GM23338 (cell line): ENCODE data around the gene GLP1R. TPM values are rescaled to one million over a fixed set of nuclear protein-coding genes. Genes with fewer than 3 reads are reported as not detected.

Source experiments
- ATAC-seq: fragments of 200-7000 bp; cut with Tn5 transposase; 3 replicates; pipeline ENCODE4 v1.9.1; 2020
- DNase-seq: peaks from one replicate; pipeline ENCODE4 v3.0.0-alpha.2; 2015; ENCODE audit warnings: low spot score
- H2AFZ ChIP-seq: fragments of 200-600 bp; sonication (generic); 2 replicates; pipeline ENCODE4 v1.8.0; 2016; ENCODE audit warnings: antibody characterized with exemption, mild to moderate bottlenecking, moderate library complexity
- H3F3A ChIP-seq: fragments of 200-600 bp; sonication (generic); replicated peaks from 2 replicates; pipeline ENCODE4 v1.8.0; 2017; ENCODE audit warnings: antibody characterized with exemption, mixed run types, low read depth
- H3K27ac ChIP-seq: fragments of 200-600 bp; sonication (generic); 2 replicates; pipeline ENCODE4 v1.6.1; 2016; ENCODE audit warnings: low read depth
- H3K27me3 ChIP-seq: fragments of 200-600 bp; sonication (generic); 2 replicates; pipeline ENCODE4 v1.8.0; 2016; ENCODE audit warnings: mild to moderate bottlenecking, mixed run types, moderate library complexity; ENCODE audit not compliant: insufficient read depth
- H3K36me3 ChIP-seq: fragments of 200-600 bp; sonication (generic); 2 replicates; pipeline ENCODE4 v1.8.0; 2016; ENCODE audit warnings: mild to moderate bottlenecking; ENCODE audit not compliant: insufficient read depth
- H3K4me1 ChIP-seq: fragments of 200-600 bp; sonication (generic); 2 replicates; pipeline ENCODE4 v1.8.0; 2016; ENCODE audit warnings: mild to moderate bottlenecking, moderate library complexity; ENCODE audit not compliant: insufficient read depth
- H3K4me2 ChIP-seq: fragments of 200-600 bp; sonication (generic); 2 replicates; pipeline ENCODE4 v1.7.1; 2017; ENCODE audit warnings: mixed run types
- H3K4me3 ChIP-seq: fragments of 200-600 bp; sonication (generic); 2 replicates; pipeline ENCODE4 v1.6.1; 2016; ENCODE audit warnings: mixed run types
- H3K79me2 ChIP-seq: fragments of 200-600 bp; sonication (generic); replicated peaks from 2 replicates; pipeline ENCODE4 v1.8.0; 2017; ENCODE audit warnings: mild to moderate bottlenecking; ENCODE audit not compliant: insufficient read depth
- H3K9me2 ChIP-seq: fragments of 200-600 bp; sonication (generic); 2 replicates; pipeline ENCODE4 v1.8.0; 2017; ENCODE audit not compliant: insufficient read depth
- H4K20me1 ChIP-seq: fragments of 200-600 bp; sonication (generic); replicated peaks from 2 replicates; pipeline ENCODE4 v1.8.0; 2017; ENCODE audit warnings: mild to moderate bottlenecking; ENCODE audit not compliant: insufficient read depth
- H3K27ac Mint-ChIP-seq: 2 replicates; pipeline ENCODE4 v1.8.0; 2020; ENCODE audit warnings: inconsistent platforms, mild to moderate bottlenecking, moderate library complexity, mixed read lengths
- H3K27me3 Mint-ChIP-seq: 3 replicates; pipeline ENCODE4 v1.8.0; 2022; ENCODE audit warnings: low read depth, mild to moderate bottlenecking, moderate library complexity, mixed read lengths, inconsistent platforms; ENCODE audit not compliant: insufficient read depth, poor library complexity
- H3K36me3 Mint-ChIP-seq: 3 replicates; pipeline ENCODE4 v1.8.0; 2021; ENCODE audit warnings: low read depth, mild to moderate bottlenecking, inconsistent platforms, moderate library complexity, mixed read lengths
- H3K4me1 Mint-ChIP-seq: 3 replicates; pipeline ENCODE4 v1.8.0; 2020; ENCODE audit warnings: mild to moderate bottlenecking, inconsistent platforms, mixed read lengths
- H3K4me3 Mint-ChIP-seq: 3 replicates; pipeline ENCODE4 v1.8.0; 2021; ENCODE audit warnings: moderate library complexity, mild to moderate bottlenecking, inconsistent platforms, mixed read lengths
- H3K9me3 Mint-ChIP-seq: 3 replicates; pipeline ENCODE4 v1.8.0; 2020; ENCODE audit warnings: moderate library complexity, mild to moderate bottlenecking, inconsistent platforms, mixed read lengths
- CREB1 ChIP-seq: fragments of 250-450 bp; sonication (Bioruptor Pico); IDR thresholded peaks from 2 replicates; pipeline ENCODE4 v1.5.0; 2020; ENCODE audit warnings: low read depth, mild to moderate bottlenecking, moderate library complexity
- CTCF ChIP-seq, 2 experiments: fragments of 200-600 bp in 1 of 2; sonication (generic) in 1 of 2; conservative IDR thresholded peaks; 2 replicates each; pipeline versions ENCODE4 v1.5.1 to v1.6.1; 2016 to 2017; ENCODE audit warnings: antibody characterized with exemption in 2 of 2, low read depth in 2 of 2, mild to moderate bottlenecking in 2 of 2, moderate library complexity in 1 of 2
- EZH2 ChIP-seq: fragments of 200-600 bp; sonication (generic); IDR thresholded peaks from one replicate; pipeline ENCODE4 v1.8.0; 2017; ENCODE audit warnings: antibody characterized with exemption, mild to moderate bottlenecking, low read depth; ENCODE audit not compliant: unreplicated experiment
- NANOG ChIP-seq: IDR thresholded peaks from 2 replicates; pipeline ENCODE4 v1.6.1; 2016; ENCODE audit warnings: antibody characterized with exemption, borderline replicate concordance
- POLR2AphosphoS5 ChIP-seq: IDR thresholded peaks from 2 replicates; pipeline ENCODE4 v1.6.1; 2016; ENCODE audit warnings: antibody characterized with exemption, low read depth
- STAT1 ChIP-seq: IDR thresholded peaks from one replicate; pipeline ENCODE4 v1.6.1; 2016; ENCODE audit warnings: antibody characterized with exemption; ENCODE audit not compliant: unreplicated experiment
- ZNF114 ChIP-seq: fragments of 250-450 bp; sonication (Bioruptor Pico); IDR thresholded peaks from 2 replicates; pipeline ENCODE4 v1.5.0; 2020; ENCODE audit warnings: mild to moderate bottlenecking, moderate library complexity
- ZNF331 ChIP-seq: fragments of 250-450 bp; sonication (Bioruptor Pico); IDR thresholded peaks from 2 replicates; pipeline ENCODE4 v1.5.0; 2020; ENCODE audit warnings: low read depth, mild to moderate bottlenecking, moderate library complexity
- polyA plus RNA-seq: library from polyadenylated mRNA; unstranded; fragments of >200 nt; fragmentation: Nextera tagmentation; extraction: Ambion mirVana; gene quantifications from 2 replicates; pipeline ENCODE4 v1.2.1, GENCODE V29; 2016
- total RNA-seq: library from RNA; depleted of rRNA; stranded (reverse); fragments of >200 nt; shearing (Covaris generic); gene quantifications from 2 replicates; pipeline ENCODE4 v1.2.3, GENCODE V29; 2014
- TF ChIP-seq, protein P1 (sequence below): IDR thresholded peaks from 2 replicates; pipeline ENCODE4 v1.6.1; 2016; ENCODE audit warnings: antibody characterized with exemption
- TF ChIP-seq, protein P2 (sequence below): fragments of 250-450 bp; sonication (Bioruptor Pico); IDR thresholded peaks from 2 replicates; pipeline ENCODE4 v1.5.0; 2020; ENCODE audit warnings: mild to moderate bottlenecking, moderate library complexity

The GLP1R gene
- total and polyA plus RNA-seq, 2 experiments from 2014 or later = 0.42 to 3.7 TPM

DNA sequence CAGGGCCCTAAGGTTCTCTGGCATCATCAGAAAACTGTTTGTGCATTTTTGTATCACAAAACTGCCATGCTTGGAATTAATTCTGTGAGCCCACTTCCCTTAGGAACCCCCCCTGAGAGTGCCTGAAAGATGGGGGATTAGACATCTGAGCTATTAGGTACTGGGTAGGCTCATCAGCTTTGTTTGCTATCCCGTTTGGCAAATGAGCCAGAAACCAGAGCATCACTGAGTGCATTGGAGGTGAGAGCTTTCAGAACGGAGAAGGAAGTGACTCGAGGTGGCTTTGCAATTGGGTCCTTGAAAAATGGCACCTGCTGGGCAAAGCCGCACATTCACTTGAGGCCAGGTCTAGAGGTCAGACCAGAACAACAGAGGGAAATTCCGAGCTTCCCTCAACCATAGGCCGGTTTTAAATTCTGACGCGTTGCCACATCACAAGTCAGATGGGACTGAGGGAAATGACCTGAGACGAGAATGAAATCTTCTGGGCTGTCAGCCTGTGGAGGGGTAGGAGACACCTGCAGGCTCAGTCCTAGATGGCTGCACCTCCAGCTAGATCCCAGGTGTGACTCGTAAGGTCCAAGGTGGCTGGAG is 8.4 kb upstream of the GLP1R start:
- DNase-seq = no peak
- Histone ChIP-seq H3K27ac (no peak overlapping the region), H3K9me2 (peaks cover 13% of the 10 kb centered on the region), H4K20me1 (no peaks in the 10 kb centered on the region), H3K79me2 (no peaks in the 10 kb centered on the region), H3F3A (no peaks in the 10 kb centered on the region), H3K27me3 (peaks cover 6% of the 10 kb centered on the region; the same call in 1 of the 2 replicates), H3K4me1 (peaks cover 20% of the 10 kb centered on the region; the same call in 1 of the 2 replicates), H3K4me2 (no peak overlapping the region), H3K4me3 (no peak overlapping the region), H3K36me3 (no peaks in the 10 kb centered on the region), H2AFZ (no peak overlapping the region)
- Mint-ChIP-seq H3K27me3 (peaks cover 17% of the 10 kb centered on the region), H3K4me3 (no peak overlapping the region), H3K4me1 (peaks cover 6% of the 10 kb centered on the region; the same call in 2 of the 3 replicates), H3K9me3 (no peaks in the 10 kb centered on the region), H3K27ac (no peak overlapping the region), H3K36me3 (no peaks in the 10 kb centered on the region)
- no peak for TF ChIP-seq CTCF (conservative IDR thresholded peaks at IDR 0.05; ENCODE audit: low read depth in 2 of 2)
- ATAC-seq = no peak

- Mint-ChIP-seq H3K27me3 (peaks cover 13% of the 10 kb centered on the region), H3K27ac (no peak overlapping the region), H3K9me3 (no peaks in the 10 kb centered on the region), H3K4me3 (no peak overlapping the region), H3K36me3 (no peaks in the 10 kb centered on the region), H3K4me1 (peaks cover 6% of the 10 kb centered on the region; the same call in 2 of the 3 replicates)
- no peaks in the 10 kb centered on the region for H3K36me3 ChIP-seq
- H3F3A ChIP-seq = no peaks in the 10 kb centered on the region
- H3K27ac ChIP-seq = no peak overlapping the region
- H3K27me3 ChIP-seq = peaks cover 6% of the 10 kb centered on the region; the same call in 1 of the 2 replicates
- no peak overlapping the region for H3K4me2 ChIP-seq
- no peak overlapping the region for H3K4me3 ChIP-seq
- DNase-seq (no peak), ATAC-seq (no peak)
- H2AFZ ChIP-seq = no peak overlapping the region
- H3K4me1 ChIP-seq = peaks cover 13% of the 10 kb centered on the region; the same call in 1 of the 2 replicates
- no peaks in the 10 kb centered on the region for H4K20me1 ChIP-seq
- peaks cover 13% of the 10 kb centered on the region for H3K9me2 ChIP-seq
- no peaks in the 10 kb centered on the region for H3K79me2 ChIP-seq
- TF ChIP-seq NANOG = no peak
- TF ChIP-seq ZNF331 (CRISPR knock-in tag) = no peak
- TF ChIP-seq CREB1 (CRISPR knock-in tag) = no peak
- no peak for TF ChIP-seq CTCF (conservative IDR thresholded peaks at IDR 0.05; ENCODE audit: low read depth in 2 of 2)
- TF ChIP-seq STAT1 = no peak
- TF ChIP-seq ZNF114 (CRISPR knock-in tag) = no peak
- TF ChIP-seq, protein P1, sequence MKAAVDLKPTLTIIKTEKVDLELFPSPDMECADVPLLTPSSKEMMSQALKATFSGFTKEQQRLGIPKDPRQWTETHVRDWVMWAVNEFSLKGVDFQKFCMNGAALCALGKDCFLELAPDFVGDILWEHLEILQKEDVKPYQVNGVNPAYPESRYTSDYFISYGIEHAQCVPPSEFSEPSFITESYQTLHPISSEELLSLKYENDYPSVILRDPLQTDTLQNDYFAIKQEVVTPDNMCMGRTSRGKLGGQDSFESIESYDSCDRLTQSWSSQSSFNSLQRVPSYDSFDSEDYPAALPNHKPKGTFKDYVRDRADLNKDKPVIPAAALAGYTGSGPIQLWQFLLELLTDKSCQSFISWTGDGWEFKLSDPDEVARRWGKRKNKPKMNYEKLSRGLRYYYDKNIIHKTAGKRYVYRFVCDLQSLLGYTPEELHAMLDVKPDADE = no peak
- no peak for TF ChIP-seq EZH2
- no peak for TF ChIP-seq POLR2AphosphoS5
- TF ChIP-seq, protein P2, sequence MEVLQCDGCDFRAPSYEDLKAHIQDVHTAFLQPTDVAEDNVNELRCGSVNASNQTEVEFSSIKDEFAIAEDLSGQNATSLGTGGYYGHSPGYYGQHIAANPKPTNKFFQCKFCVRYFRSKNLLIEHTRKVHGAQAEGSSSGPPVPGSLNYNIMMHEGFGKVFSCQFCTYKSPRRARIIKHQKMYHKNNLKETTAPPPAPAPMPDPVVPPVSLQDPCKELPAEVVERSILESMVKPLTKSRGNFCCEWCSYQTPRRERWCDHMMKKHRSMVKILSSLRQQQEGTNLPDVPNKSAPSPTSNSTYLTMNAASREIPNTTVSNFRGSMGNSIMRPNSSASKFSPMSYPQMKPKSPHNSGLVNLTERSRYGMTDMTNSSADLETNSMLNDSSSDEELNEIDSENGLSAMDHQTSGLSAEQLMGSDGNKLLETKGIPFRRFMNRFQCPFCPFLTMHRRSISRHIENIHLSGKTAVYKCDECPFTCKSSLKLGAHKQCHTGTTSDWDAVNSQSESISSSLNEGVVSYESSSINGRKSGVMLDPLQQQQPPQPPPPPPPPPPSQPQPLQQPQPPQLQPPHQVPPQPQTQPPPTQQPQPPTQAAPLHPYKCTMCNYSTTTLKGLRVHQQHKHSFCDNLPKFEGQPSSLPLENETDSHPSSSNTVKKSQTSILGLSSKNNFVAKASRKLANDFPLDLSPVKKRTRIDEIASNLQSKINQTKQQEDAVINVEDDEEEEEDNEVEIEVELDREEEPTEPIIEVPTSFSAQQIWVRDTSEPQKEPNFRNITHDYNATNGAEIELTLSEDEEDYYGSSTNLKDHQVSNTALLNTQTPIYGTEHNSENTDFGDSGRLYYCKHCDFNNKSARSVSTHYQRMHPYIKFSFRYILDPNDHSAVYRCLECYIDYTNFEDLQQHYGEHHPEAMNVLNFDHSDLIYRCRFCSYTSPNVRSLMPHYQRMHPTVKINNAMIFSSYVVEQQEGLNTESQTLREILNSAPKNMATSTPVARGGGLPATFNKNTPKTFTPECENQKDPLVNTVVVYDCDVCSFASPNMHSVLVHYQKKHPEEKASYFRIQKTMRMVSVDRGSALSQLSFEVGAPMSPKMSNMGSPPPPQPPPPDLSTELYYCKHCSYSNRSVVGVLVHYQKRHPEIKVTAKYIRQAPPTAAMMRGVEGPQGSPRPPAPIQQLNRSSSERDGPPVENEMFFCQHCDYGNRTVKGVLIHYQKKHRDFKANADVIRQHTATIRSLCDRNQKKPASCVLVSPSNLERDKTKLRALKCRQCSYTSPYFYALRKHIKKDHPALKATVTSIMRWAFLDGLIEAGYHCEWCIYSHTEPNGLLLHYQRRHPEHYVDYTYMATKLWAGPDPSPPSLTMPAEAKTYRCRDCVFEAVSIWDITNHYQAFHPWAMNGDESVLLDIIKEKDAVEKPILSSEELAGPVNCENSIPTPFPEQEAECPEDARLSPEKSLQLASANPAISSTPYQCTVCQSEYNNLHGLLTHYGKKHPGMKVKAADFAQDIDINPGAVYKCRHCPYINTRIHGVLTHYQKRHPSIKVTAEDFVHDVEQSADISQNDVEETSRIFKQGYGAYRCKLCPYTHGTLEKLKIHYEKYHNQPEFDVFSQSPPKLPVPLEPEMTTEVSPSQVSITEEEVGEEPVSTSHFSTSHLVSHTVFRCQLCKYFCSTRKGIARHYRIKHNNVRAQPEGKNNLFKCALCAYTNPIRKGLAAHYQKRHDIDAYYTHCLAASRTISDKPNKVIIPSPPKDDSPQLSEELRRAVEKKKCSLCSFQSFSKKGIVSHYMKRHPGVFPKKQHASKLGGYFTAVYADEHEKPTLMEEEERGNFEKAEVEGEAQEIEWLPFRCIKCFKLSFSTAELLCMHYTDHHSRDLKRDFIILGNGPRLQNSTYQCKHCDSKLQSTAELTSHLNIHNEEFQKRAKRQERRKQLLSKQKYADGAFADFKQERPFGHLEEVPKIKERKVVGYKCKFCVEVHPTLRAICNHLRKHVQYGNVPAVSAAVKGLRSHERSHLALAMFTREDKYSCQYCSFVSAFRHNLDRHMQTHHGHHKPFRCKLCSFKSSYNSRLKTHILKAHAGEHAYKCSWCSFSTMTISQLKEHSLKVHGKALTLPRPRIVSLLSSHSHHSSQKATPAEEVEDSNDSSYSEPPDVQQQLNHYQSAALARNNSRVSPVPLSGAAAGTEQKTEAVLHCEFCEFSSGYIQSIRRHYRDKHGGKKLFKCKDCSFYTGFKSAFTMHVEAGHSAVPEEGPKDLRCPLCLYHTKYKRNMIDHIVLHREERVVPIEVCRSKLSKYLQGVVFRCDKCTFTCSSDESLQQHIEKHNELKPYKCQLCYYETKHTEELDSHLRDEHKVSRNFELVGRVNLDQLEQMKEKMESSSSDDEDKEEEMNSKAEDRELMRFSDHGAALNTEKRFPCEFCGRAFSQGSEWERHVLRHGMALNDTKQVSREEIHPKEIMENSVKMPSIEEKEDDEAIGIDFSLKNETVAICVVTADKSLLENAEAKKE (CRISPR knock-in tag) = no peak
Observed at GRCh38 chr6:39041072-39041471, 7.5 kb upstream of the GLP1R start.
